Measurements from ENCODE around the gene HIVEP3. TPM values are rescaled to one million over a fixed set of nuclear protein-coding genes. Genes with fewer than 3 reads are reported as not detected.

Gene HIVEP3
- total RNA-seq, 4 donors from 2014 or later, result 4.2 to 6.5 (median 4.7) TPM

DNA sequence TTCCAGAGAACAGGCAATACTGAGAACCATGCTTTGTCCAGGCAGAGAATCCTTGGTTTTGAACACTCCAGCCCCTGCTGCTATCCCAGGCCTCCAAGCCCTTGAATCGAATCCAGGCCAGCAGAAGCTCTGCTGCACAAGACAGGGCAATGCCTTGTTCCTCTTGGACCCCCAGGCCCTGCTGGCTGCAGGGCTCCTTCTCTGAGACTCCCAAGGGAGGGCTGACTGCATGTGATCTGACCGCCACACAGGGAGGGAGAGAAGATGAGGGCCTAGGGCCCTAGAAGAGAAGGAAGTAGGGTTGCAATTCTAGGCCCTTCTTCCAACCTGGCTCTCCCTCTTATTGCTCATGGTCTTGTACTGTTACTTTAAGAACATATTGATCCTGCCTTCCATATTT lies 273.7 kb downstream of the HIVEP3 start:
- TF ChIP-seq CTCF (IDR thresholded peaks at IDR 0.05) (no peak), POLR2A (IDR thresholded peaks at IDR 0.05) (no peak), EP300 (IDR thresholded peaks at IDR 0.05) (no peak)
- H3K36me3 ChIP-seq, result no peaks in the 10 kb centered on the region
- peaks cover 0 to 9% (median 0%) of the 10 kb centered on the region in 4 donors for H3K4me1 ChIP-seq
- H3K4me3 ChIP-seq, result no peak overlapping the region
- 93 to 100% methylated on average over 2 of the region's 2 CpGs for WGBS, 2 donors
- no peak for DNase-seq (ENCODE audit: low spot score in 2 of 2)
- no peaks in the 10 kb centered on the region for H3K9me3 ChIP-seq
- H3K27ac ChIP-seq, result no peak overlapping the region
- no peaks in the 10 kb centered on the region for H3K27me3 ChIP-seq

DNA sequence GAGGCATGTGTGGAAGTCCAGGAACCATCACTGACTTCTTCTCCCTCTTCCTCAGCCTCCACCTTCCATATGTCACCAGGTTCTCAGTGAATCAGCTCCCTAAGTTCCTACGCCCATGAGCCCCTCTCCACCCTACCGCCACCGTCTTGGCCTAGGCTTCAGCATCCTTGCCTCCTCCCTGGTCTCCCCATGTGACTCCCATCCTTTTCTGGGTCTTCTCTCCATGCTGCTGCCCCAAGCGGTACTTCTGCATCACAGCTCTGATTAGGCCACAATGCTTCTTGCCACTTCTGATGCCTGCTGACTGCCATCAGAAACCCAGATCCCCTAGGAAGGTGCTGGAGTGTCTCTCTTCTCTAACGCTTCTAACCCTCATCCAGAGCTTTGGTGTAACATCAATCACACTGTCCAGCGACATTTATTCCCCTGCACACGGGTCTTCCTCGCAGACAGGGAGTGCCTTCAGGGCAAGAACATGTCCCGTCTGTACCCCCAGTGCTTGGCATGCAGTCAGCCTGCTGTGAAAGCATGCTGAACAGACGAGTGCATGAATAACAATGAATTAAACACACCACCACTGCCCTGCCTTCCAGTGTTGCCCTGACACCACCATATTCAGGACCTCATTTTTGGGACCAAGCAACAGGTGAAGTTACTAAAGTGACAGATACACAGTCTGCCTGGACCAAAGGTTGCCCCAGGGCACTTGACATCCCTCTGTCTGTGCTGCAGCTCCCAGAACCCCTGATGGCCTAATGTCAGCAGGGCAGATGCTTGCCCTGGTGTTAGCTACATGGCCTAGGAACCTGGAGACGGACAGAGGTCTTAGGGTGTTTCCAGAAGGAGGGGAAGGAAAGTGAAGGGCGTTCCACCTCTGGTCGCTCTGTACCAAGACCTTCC lies 275.6 kb downstream of the HIVEP3 start:
- Histone ChIP-seq H3K27me3 (no peaks in the 10 kb centered on the region), H3K4me1 (no peaks in the 10 kb centered on the region), H3K4me3 (no peak overlapping the region), H3K27ac (no peak overlapping the region), H3K36me3 (no peaks in the 10 kb centered on the region), H3K9me3 (no peaks in the 10 kb centered on the region)
- TF ChIP-seq POLR2A (IDR thresholded peaks at IDR 0.05), result no peak
- TF ChIP-seq CTCF (IDR thresholded peaks at IDR 0.05), result no peak
- no peak for TF ChIP-seq EP300 (IDR thresholded peaks at IDR 0.05)
- DNase-seq (ENCODE audit: low spot score in 2 of 2), result no peak
- 86 to 89% methylated on average over 11 to 13 of the region's 13 CpGs for WGBS, 2 donors

GRCh38 chr1:41641941-41642527 lies 276.7 kb downstream of the HIVEP3 start:
- no peak for DNase-seq (ENCODE audit: low spot score in 2 of 2)
- H3K9me3 ChIP-seq, result no peaks in the 10 kb centered on the region
- no peak overlapping the region for H3K27ac ChIP-seq
- 89 to 90% methylated on average over 7 of the region's 7 CpGs for WGBS, 2 donors
- TF ChIP-seq CTCF (IDR thresholded peaks at IDR 0.05) (no peak), POLR2A (IDR thresholded peaks at IDR 0.05) (no peak), EP300 (IDR thresholded peaks at IDR 0.05) (no peak)
- no peak overlapping the region for H3K4me3 ChIP-seq
- H3K27me3 ChIP-seq, result no peaks in the 10 kb centered on the region
- H3K4me1 ChIP-seq, result no peaks in the 10 kb centered on the region
- H3K36me3 ChIP-seq, result no peaks in the 10 kb centered on the region

DNA sequence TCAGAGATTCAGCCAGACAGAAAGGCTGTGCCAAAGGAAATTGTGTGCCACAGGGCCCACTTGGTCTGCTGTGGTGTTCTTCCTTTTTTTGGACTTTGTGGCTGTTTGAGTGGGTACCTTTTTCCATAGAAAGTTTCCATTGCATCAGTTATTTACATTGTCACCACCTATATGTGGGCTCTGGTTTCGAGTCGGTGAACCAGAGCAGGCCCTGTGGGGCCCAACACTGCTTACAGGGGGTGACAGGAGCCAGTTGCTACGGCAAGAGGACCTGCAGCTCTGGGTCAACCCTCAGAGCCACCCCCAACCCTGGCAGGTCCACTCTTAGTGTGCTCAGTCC lies 277.3 kb downstream of the HIVEP3 start:
- no peaks in the 10 kb centered on the region for H3K36me3 ChIP-seq
- no peaks in the 10 kb centered on the region for H3K9me3 ChIP-seq
- H3K27me3 ChIP-seq, result no peaks in the 10 kb centered on the region
- H3K4me3 ChIP-seq, result no peak overlapping the region
- DNase-seq (ENCODE audit: low spot score in 2 of 2), result no peak
- 92 to 94% methylated on average over 3 of the region's 3 CpGs for WGBS, 2 donors
- no peaks in the 10 kb centered on the region for H3K4me1 ChIP-seq
- TF ChIP-seq POLR2A (IDR thresholded peaks at IDR 0.05) (no peak), EP300 (IDR thresholded peaks at IDR 0.05) (no peak), CTCF (IDR thresholded peaks at IDR 0.05) (no peak)
- H3K27ac ChIP-seq, result no peak overlapping the region

DNA sequence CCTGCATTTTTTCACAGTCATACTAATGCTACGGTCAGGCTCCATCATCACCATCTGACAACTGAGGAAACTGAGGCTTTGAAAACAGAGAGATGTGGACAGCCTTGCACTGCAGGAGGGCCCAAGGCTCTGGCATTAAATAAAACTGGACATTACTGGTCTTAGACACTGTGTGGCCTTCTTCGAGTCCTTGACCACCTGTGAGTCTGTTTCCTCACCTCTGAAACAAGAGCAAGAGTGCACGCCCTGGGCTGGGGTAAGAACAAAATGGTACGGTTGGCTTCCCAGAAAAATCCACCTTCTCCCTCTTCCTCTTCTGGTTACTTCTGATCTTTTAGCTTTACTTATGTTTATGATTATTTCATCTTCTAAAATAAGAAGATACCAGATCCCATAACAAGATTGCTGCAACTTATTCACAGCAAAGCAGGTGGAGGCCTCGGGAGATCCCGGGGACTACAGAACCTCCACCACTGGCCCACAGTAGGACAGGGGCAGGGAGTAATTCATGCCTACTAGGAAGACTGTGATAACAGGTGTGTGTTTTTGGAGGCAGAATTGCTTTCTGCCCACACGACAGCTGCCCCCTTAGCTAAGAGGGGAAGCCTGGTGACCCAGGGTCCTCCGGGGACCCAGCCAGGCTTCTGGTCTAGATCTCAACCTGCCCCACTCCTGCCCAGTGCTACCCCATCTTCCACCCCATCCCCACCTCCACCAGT lies 277.8 kb downstream of the HIVEP3 start:
- 97% methylated on average over 8 of the region's 8 CpGs for WGBS, 2 donors
- DNase-seq (ENCODE audit: low spot score in 2 of 2), result no peak

More for the DNA sequence above, 277.8 kb downstream of the HIVEP3 start:
- Histone ChIP-seq H3K27me3 (no peaks in the 10 kb centered on the region), H3K4me3 (no peak overlapping the region), H3K4me1 (no peaks in the 10 kb centered on the region), H3K27ac (no peak overlapping the region), H3K36me3 (no peaks in the 10 kb centered on the region), H3K9me3 (no peaks in the 10 kb centered on the region)
- TF ChIP-seq CTCF (IDR thresholded peaks at IDR 0.05) (no peak), EP300 (IDR thresholded peaks at IDR 0.05) (no peak), POLR2A (IDR thresholded peaks at IDR 0.05) (no peak)

All from tibial nerve (tissue), 4 donors.